Measurements from ENCODE around the gene IL18R1.
A peak's percentile ranks its signal among the peaks of the same experiment; 100 is the strongest.

Gene IL18R1

DNA sequence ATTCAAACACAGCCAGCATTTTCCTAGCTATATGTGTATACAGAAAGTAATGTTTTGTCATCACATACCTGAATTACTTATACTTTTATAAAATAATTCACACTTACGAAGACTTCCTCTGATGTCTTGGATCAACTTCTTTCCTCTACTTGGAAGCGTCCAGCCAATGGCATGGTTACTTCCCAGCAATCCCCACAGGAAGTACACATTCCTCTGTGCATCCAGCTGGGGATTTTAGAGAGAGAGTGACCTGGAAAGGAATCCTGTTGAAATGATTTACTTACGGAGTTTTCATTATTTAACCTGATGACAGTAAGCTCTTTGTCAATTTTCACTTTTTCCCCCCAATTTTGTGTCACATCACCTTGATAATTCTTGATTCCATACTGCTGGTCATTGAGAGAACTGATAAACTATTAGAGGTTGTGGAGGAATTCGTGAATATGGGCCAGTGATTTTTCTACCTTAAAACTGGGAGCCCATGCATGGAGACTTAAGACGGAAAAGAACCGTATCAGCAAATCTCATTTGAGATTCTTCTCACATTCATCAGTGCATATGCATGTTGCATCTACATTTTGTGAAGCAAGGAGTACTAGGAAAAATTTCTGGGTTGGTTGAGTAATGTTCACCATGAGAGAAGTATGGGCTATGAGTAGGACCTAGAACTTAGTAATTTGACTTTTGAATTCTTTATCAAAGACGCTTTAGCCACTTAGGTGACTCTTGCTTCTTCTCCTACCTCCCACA, 9.0 kb upstream of the IL18R1 start:
- no peak for DNase-seq

DNA sequence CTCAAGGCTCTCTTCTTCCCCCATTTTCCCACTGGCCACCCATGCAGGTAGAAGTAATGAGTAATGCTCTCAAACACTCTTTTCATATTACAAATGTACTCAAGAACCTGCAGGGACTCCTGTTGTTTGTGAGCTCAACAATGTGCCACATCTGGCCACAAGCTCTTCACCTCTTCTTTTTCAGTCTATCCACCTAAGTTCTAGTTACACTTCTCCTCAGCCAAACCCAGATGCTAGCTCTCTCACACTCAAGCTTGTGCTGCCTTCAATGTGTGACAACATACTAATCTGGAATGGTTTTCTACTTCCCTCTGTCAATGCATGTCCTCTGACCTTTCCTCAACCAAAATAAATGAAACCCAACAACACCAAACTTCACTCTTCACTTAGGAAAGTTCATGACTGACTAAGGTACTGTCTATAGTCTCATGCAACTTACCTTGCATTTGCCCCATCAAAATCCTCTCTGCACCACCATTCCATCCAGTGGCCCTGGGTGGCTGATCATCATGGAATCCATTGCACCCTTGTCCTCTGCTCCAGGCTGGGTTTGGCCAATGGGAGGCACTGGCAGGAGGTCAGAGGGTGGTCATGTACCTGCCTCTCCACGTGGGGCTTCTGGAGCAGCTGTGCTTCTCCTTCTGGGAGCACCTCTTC, 5.3 kb upstream of the IL18R1 start:
- DNase-seq: no peak

DNA sequence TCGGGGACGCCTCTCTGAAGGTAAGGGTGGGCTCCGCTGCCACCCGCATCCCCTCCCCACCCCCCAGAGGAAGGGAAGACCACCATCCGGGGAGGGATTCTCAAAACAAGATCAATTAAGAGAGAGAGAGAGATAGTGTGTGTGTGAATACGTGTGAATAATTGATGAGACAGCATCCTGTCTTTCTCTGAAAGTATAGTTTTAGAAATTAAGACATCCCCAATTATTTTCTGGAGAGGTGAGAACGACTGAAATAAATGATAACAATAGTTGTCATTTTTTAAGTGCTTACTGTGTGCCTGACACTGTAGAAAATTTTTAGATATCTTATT, 751 bp downstream of the IL18R1 start:
- DNase-seq: no peak

DNA sequence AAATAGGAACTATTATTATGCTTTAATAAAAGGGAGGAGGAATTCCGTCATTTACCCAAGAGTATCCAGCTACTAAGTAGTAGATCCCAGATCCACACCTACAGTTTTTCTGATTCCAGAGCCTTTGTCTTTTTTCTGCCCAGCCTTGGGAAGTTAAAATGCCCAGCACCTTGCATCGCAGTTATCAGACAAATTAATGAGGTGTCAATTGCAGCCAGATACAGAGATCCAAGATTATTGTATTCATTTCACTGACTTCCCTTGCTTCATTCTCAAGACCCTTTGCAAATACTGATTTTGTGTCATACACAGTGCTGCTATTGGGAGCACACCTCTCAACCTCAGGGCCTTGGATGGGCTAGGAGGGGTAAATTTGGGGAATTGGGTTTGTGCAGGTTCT, 1.1 kb downstream of the IL18R1 start:
- DNase-seq: no peak

DNA sequence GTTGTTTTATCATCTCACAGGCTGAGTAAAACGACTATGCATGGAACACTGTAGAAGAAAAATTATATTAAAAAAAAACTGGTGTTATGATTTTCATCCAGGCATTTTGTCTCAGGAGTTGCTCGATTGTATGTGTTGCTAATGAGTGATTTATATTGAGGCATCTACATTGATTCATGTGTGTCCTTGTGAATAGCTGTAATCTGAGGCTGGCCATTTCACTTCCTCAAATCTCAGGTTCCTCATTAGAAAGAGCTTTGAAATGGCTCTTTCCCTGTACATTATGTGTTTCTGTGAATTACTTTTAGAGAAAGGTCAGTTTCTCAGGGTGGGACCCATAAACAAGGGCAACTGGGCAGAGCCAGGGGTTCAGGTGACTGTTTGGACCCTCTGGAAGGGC, 2.3 kb downstream of the IL18R1 start:
- no peak for DNase-seq

DNA sequence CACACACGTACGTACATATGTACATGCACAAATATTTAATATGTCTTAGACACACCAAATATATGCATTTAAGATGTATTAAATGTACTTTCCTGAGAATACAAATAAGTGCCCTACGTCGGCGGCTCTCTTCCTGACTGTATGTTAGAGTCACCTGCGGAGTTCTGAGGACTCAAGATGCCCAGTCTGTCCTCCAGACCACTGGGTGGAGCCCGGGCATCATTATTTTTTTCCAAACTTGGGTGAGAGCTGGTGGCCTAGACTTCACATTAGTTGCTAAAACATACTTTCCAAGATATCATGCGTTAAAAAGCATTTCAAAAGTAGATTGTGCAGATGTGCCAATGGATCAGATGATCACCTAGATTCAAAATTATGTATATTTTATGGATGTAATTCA, 2.9 kb downstream of the IL18R1 start:
- peak; percentile 68 for DNase-seq

DNA sequence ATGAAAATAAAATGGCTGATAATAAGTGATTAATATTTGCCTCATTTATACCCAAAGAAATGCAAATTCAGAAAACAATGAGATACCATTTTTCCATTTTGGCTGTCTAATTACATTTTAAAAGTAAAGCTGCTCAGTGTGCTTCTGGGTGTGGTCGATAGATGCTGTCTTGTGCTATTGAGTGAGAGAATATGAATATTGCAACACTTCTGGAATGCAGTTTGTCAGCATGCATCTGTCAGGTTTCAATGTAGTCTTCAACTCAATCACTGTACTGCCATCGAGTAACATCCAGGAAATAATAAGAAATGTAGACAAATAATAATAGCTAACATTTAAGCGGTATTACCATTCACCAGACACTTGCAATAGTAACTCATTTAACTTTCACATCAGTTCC, 3.9 kb downstream of the IL18R1 start:
- no peak for DNase-seq

DNA sequence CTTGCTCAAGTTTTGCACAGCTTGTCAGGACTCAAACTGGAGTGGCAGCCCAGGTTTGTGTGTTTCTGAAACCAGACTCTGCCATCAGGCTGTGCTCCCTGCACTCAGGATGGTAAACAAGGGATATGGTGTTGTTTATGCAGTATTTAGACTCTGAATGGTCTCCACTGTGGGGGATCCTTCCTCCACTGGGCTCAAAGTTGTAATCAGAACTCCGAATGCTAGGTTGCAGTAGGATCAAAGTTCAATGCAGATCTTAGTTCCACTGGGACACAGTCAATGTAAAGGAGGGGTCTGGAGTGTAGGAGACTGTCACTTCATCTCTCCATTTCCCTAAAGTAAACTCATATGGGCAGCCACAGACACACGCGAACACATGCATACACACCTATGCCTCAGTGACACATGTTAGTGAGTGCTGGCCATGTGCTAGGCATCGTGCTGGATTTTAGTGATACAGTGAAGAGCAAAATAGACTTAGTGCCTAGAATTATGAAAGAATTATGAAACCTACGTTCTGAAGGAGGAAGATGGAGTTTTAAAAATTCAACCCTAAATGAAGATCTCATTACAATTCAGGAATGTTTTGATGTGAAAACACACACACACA, 6.1 kb downstream of the IL18R1 start:
- no peak for DNase-seq

DNA sequence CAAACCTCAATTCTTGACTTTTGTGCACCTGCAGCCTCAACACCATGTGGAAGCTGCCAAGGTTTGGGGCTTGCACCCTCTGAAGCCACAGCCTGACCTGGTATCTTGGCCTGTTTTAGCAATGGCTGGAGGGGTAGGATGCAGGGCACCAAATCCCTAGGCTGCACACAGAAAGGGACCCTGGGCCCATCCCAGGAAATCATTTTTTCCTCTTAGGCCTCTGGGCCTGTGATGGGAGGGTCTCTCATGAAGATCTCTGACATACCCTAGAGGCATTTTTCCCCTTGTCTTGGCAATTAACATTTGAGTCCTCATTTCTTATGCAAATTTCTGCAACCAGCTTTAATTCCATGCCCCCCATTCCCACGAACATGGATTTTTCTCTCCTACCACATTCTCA, 10.2 kb downstream of the IL18R1 start:
- no peak for DNase-seq

DNA sequence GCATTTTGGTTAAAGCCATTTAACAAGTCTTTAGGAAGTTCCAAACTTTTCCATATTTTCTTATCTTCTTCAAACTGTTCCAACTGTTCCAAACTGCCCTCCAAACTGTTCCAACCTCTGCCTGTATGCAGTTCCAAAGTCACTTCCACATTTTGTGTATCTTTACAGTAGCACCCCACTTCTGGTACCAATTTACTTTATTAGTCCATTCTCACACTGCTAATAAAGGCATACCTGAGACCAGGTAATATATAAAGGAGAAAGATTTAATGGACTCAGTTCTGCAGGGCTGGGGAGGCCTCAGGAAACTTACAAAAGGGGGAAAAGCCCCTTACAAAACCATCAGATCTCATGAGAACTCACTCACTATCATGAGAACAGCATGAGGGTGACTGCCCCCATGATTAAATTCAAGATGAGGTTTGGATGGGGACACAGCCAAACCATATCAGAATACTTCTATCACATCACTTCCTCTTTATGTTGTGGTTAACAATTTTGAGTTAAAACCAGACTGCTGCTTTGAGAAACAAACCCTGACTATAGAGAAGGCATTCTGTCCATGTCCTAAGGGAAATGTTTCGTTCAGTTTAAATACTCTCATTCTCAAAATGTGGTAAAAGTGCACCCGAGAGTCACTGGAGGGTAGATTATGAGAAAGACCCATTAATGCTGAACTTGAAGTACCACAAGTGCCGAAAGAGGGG, 11.0 kb downstream of the IL18R1 start:
- no peak for DNase-seq

DNA sequence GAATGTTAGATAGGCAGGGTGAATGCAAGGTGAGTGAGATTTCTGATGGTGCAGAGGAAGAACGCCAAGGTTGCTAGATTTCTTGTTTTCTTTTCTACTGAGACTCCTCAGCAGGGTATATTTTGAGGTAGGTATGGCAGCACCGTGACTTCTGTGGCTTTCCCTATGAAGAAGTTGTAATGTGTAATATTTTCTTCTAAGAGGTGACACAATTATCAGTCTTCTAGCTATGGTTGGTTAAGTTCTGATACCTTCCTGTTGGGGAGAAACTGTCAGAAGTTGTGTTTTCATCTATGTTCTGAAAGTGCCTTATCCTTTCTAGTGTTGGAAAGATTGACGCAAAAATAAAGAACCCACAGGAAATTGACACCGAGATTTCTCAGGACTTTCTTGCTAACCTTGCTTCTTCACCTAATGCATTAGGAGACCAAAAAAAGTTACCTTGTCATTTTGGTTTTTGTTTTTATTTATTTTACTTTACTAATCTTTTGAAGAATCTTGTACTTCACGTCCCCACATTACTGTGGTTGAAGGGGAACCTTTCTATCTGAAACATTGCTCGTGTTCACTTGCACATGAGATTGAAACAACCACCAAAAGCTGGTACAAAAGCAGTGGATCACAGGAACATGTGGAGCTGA, 11.9 kb downstream of the IL18R1 start:
- DNase-seq: peak; percentile 68

DNA sequence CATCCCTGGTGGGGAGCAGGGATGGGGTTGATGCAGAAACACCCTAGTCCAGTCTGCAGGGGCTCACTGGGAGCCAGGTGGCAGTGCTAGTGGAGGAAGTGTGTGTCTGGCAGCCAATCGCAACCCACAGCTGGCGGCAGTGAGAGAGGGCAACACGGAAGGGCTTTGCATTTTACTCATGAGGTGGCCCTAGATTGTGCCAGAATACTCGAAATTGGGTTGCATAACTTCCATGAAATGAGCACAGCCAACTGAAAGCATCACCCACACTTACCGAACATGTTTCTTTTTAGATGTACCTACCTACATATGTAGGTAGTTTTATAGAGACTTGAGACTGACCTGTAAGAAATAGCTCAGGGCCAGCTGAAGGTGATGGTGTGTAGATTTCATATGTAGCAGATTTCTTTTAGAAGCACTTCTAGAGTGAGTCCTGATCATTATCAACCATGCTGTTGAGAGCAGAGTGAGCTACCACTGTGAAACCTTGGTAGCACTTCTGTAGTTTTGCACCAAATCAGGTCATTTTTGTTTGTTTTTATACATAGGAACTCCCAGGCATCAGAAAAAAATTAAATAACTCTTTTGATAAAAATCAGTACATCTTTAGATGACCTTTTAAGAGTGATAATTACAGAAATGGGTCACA, 13.0 kb downstream of the IL18R1 start:
- DNase-seq: peak; percentile 72

DNA sequence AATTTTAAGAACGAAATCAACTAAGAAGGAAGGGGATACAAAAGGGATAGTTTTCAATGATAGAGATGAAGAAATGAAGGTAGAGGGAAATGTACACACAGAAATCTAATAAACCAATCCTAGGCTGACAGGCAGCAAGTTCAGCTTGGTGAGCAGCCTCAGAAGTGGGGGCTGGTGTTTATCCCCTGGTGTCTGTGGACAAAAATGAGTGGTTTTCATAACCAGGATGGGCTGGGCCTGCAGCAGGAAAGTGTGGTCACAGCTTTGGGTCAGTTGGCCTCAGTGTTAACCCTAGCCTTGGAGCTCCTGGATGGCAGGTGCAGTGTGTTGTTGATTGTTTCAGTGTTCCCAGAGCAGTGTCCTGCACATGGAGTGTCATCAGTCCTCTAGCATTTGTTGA, 14.3 kb downstream of the IL18R1 start:
- no peak for DNase-seq

DNA sequence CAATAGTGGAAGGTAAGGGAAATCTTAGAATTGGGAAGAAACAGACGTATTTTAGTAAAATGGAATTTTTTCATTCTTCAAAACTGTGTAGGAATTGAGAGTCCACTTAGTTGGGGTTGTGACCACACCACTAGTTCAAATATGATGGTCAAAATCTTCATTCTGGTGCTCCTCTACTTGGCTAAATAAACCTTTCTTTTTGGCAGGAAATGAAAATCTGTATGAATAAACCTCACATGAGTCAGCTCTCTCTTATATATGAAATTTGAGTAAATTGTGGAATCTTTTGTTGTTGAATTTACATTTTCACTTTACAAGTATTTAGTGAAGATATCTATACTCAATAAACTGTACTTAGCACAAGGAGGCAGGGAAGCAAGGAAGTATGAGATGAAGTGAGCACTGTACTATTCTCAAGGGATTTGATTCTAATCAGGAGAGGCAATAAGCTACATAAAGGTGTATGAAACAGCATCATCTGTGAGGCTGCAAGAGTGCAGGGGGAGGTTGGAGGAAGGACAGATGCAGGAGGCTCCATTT, 20.5 kb downstream of the IL18R1 start:
- no peak for DNase-seq

DNA sequence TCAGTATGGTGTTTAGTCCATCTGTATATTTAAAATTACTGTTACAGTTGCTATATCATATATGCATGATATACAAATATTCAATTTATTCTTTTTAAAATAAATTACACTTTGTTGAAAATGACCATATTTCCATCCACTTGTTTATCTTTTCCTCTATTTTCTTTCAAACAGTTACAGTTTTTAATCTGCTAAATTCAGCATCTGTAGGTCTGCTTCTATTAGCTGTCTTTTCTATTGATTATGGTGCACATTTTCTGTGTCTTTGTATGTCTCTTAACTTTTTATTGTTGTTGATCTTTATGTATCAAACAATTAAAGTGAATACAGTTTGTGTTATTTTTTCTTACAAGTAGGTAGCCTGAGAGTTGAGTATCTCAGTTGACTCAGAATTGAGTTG, 28.1 kb downstream of the IL18R1 start:
- DNase-seq: no peak

DNA sequence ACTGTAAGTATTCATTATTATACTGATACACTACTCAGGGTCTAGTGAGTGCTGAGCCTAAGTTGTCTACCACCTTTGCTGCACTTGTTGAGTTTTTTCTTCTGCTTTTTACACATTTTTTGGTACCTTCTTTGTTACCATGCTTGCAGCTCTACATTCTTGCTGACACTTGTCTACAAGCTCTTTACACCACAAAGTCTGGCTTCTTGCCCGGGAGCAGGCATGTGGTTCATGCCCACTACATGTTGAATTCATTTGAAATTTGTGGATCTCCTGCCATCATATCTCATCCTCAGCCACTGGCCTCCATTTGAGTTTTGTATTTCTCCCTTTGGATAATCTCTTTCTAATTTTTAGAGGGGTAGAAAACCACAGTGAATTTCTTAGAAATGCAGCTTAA, 29.9 kb downstream of the IL18R1 start:
- DNase-seq: no peak

DNA sequence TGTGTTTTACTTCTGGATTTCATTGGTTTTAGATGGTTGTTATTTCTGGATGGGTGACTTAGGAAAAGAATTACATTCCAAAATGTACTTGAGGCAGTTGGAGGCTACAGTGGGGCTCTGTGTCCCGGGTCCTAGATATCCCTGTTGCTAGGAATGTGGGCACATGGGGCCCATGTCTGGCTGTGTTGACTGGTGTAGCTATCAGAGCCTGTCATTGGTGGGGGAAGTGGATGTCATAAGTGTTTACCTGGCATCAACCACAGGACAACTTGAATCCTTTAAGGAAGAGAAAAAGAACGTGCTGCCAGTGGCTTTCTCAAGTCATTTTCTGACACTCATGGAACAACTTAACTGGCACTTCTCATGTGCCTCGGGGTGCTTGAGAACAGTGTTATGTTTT, 30.4 kb downstream of the IL18R1 start:
- DNase-seq: no peak

DNA sequence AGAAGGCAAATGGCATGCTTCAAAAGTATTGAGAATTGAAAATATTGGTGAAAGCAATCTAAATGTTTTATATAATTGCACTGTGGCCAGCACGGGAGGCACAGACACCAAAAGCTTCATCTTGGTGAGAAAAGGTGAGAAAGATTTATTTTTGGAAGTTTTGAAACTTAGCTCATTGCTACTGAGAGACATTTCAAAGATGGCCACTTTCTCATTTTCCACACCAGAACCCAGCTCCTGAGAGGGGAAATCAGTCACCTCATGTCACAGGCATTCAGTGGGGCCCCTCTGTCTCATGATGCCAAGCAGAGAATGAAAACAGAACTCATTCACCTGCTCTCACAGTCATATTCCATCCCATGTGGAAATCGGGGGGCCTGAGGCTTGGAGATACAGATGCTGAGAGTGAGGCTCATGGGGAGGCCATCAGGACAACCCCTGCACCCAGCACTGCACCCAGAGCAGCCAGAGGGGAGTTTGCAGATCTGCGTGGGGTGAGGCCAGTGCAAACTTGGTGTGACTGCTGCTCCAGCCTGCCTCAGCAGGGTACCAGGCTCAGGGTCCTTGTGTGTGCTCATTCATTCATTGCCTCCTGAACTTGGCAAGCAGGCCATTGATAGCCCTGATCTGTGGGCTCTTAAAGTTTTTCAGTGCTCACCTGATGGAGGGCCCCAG, 31.4 kb downstream of the IL18R1 start:
- DNase-seq: no peak

DNA sequence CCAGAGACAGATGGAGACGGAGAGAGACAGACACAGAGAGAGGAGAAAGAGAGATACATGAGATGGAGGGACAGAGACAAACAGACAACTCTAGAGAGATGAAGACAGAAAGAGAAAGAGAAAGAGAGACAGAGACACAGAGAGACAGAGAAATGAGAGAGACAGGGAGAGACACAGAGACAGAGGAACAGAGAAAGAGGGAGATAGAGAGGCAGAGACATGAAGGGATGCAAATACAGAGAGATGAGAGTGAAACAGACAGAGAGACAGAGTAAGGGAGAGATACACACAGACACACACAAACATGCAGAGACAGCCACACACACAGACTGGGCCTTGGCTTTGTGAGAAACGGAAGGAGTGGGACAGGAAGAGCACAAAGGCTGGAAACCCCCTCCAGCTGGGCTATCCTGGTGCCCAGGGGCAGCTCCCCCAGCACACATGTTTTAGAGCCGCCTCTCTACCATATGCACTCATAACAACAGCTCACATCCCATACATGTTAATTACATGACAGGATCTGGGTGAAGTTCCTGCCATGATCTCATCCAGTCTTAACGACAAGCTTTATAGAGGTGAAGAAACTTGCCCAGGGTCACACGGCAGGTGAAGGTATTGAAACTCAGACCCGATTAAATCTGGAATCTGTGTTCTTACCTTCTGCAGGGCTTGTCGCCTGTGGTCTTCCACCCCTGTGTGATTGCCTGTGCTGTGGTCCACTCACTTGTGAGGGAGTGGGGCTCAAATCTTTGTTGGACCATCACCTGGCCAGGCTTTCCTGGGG, 32.4 kb downstream of the IL18R1 start:
- no peak for DNase-seq

DNA sequence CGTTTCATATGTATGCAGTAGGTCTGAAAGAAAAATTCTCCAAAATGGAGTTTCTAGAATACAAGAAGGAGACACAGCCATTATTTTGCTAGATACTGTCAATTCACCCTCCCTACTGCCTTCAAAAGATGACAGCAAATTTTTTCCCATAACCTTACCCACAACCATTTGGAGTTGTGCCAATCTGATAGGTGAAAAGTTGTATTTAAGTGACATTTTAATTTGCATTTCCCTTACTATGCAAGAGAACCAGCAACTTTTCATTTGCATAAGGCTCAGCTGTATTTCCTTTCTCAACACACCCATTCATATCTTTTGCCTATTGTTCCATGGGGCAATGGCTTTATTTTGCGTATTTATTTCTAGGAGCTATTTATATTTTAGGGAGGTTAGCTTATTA, 36.0 kb downstream of the IL18R1 start:
- no peak for DNase-seq

DNA sequence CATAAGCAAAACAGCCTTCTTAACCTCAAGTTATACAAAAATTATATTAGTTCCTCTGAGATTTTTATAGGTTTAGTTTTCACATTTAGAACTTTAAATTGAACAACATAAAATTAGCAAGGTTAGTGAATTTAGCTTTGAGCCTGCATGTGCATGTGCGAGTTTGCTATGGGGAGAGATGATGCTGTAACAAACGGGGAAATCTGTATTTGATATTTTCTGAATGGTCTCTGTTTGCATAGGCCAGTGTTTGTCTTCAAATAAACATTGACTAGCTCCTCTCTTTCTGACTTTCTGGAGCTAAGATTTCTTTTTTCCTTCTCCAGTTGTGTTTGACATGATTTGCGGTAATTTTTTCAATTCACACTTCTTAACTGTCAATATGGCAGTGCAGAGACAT, 36.5 kb downstream of the IL18R1 start:
- no peak for DNase-seq

Data from activated effector memory CD4-positive, alpha-beta T cell treated with anti-CD3 and anti-CD28 coated beads, Interleukin-2, amount 50 U/mL, for 16 hours (primary cell).